Heart left ventricle (tissue), 16 donors: Measurements from ENCODE around the gene ELF4. TPM values are rescaled to one million over a fixed set of nuclear protein-coding genes. Genes with fewer than 3 reads are reported as not detected.
A peak's percentile ranks its signal among the peaks of the same experiment; 100 is the strongest.

Source experiments
- ATAC-seq, 4 donors: fragments of 200-7000 bp; cut with Tn5 transposase; one replicate each; pipeline ENCODE4 v1.9.1; 2020 to 2022; ENCODE audit warnings: moderate library complexity in 4 of 4, mild to moderate bottlenecking in 3 of 4, moderate number of reproducible peaks in 1 of 4
- DNase-seq, 5 donors: peaks; one replicate each; pipeline ENCODE4 v3.0.0-alpha.2; 2020
- H3K27ac ChIP-seq, 12 donors: fragments of 200-600 bp; sonication (generic) in 4 of 12; one replicate each; pipeline versions ENCODE4 v1.5.0 to v1.8.0; 2016 to 2022; ENCODE audit warnings: mild to moderate bottlenecking in 2 of 12
- H3K27me3 ChIP-seq, 9 donors: fragments of 200-600 bp; sonication (generic) in 2 of 9; one replicate each; pipeline versions ENCODE4 v1.5.1 to v1.8.0; 2016 to 2022; ENCODE audit warnings: mild to moderate bottlenecking in 3 of 9
- H3K36me3 ChIP-seq, 9 donors: fragments of 200-600 bp; sonication (generic) in 2 of 9; one replicate each; pipeline versions ENCODE4 v1.5.0 to v1.8.0; 2018 to 2022; ENCODE audit warnings: mild to moderate bottlenecking in 2 of 9
- H3K4me1 ChIP-seq, 12 donors: fragments of 200-600 bp; sonication (generic) in 4 of 12; one replicate each; pipeline versions ENCODE4 v1.5.0 to v1.8.0; 2016 to 2022; ENCODE audit warnings: mild to moderate bottlenecking in 3 of 12
- H3K4me3 ChIP-seq, 12 donors: fragments of 200-600 bp; sonication (generic) in 4 of 12; one replicate each; pipeline versions ENCODE4 v1.5.0 to v1.8.0; 2017 to 2022; ENCODE audit warnings: mild to moderate bottlenecking in 9 of 12, moderate library complexity in 4 of 12
- H3K9me3 ChIP-seq, 12 donors: fragments of 200-600 bp; sonication (generic) in 4 of 12; one replicate each; pipeline versions ENCODE4 v1.5.0 to v1.8.0; 2016 to 2022; ENCODE audit warnings: mild to moderate bottlenecking in 1 of 12
- POLR2A ChIP-seq, 2 donors: fragments of 450-650 bp; IDR thresholded peaks; one replicate each; pipeline ENCODE4 v1.6.1; 2017; ENCODE audit warnings: antibody characterized with exemption in 2 of 2, mild to moderate bottlenecking in 2 of 2, moderate library complexity in 2 of 2
- WGBS, 4 donors: extraction: QIAGEN DNeasy Blood & Tissue Kit in 2 of 4; methylation state at CpG; one replicate each; pipeline versions ENCODE4 v1.1.5 to v1.1.7; 2013 to 2018; 5-methylcytosine and 5-hydroxymethylcytosine counted together
- intact Hi-C, 10 donors: fragments of 100-400 bp; cut with DNase I; formaldehyde crosslinking; loops; one replicate each; pipeline versions ENCODE4 v1.11.1 to v1.14.2; 2022
- polyA plus RNA-seq, 2 donors: library from polyadenylated mRNA; stranded (reverse); fragments of 200-250 nt; gene quantifications; one replicate each; pipeline ENCODE4 v1.2.3, GENCODE V29; 2013
- total RNA-seq, 9 donors: library from RNA; depleted of rRNA in 2 of 9; stranded (reverse); fragments of >200 nt in 2 of 9; fragmentation: NEBNext Ultra II Directional in 3 of 9; extraction: Animal tissue kit (Norgen Biotek cat#: 25700) in 3 of 9; gene quantifications; one replicate each; pipeline versions ENCODE4 v1.1.0 to v1.2.4, GENCODE V29; 2016 to 2023
- TF ChIP-seq, protein P1 (sequence below), 12 donors: fragments of 200-600 bp; sonication (generic) in 4 of 12; IDR thresholded peaks; one replicate each; pipeline versions ENCODE4 v1.5.0 to v1.8.0; 2018 to 2022; ENCODE audit warnings: antibody characterized with exemption in 12 of 12, mild to moderate bottlenecking in 5 of 12
- donor health status: ischemic (EF 13 %, LVEDD 7.1; RV severe dilation, severe dysfunction).
- donor health status: healthy with polysubstance abuse.
- donor health status: DM: no; HTN: yes; CAD: no.
- donor health status: DM: no; HTN: no; CAD: no.
- donor health status: ischemic (EF 25% LVEDD 6.9; RV normal size, moderate dysfunction).
- donor health status: ischemic (EF 25% LVEDD 5.7; RV mildly dilated, moderate dysfunction).
- donor health status: healthy.
- donor health status: DM: yes; HTN: yes; CAD: no.
- donor health status: ischemic (EF 35%, LVEDD 5.7; RV mildly dilated, moderate dysfunction).
- donor health status: nonischemic (EF 11% LVEDD 7.7; RV severe dilation, severe dysfunction).
- donor health status: DM: yes; HTN: yes; CAD: no.
- donor health status: PGD.
- donor health status: ischemic (EF 29% LVEDD 5.4; RV normal size, mild dysfunction).
- donor health status: nonischemic (EF 23%, LVEDD 6.1; RV moderate dilation, normal function).

ELF4 gene
- total and polyA plus RNA-seq, 11 donors: 1.3 to 13.7 (median 3.2) TPM

- intact Hi-C loops: no loop called here
- ATAC-seq: peak in 1 of 4 donors; percentile 14
- Histone ChIP-seq H3K4me1 (peaks cover 0 to 12% (median 0%) of the 10 kb centered on the region in 12 donors), H3K27ac (no peak overlapping the region), H3K9me3 (no peaks in the 10 kb centered on the region), H3K27me3 (peaks cover 0 to 6% (median 0%) of the 10 kb centered on the region in 9 donors), H3K36me3 (no peaks in the 10 kb centered on the region), H3K4me3 (no peak overlapping the region)
- no peak for DNase-seq
- 66 to 88% (median 76%) methylated on average over 9 of the region's 9 CpGs for WGBS, 4 donors
- TF ChIP-seq, protein P1, sequence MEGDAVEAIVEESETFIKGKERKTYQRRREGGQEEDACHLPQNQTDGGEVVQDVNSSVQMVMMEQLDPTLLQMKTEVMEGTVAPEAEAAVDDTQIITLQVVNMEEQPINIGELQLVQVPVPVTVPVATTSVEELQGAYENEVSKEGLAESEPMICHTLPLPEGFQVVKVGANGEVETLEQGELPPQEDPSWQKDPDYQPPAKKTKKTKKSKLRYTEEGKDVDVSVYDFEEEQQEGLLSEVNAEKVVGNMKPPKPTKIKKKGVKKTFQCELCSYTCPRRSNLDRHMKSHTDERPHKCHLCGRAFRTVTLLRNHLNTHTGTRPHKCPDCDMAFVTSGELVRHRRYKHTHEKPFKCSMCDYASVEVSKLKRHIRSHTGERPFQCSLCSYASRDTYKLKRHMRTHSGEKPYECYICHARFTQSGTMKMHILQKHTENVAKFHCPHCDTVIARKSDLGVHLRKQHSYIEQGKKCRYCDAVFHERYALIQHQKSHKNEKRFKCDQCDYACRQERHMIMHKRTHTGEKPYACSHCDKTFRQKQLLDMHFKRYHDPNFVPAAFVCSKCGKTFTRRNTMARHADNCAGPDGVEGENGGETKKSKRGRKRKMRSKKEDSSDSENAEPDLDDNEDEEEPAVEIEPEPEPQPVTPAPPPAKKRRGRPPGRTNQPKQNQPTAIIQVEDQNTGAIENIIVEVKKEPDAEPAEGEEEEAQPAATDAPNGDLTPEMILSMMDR (IDR thresholded peaks at IDR 0.05): no peak
- TF ChIP-seq POLR2A (IDR thresholded peaks at IDR 0.05): no peak
Observed at GRCh38 chrX:130114141-130114588, 3.9 kb upstream of the ELF4 start.

- intact Hi-C loops: no loop called here
- Histone ChIP-seq H3K9me3 (no peaks in the 10 kb centered on the region), H3K27me3 (peaks cover 0 to 12% (median 0%) of the 10 kb centered on the region in 9 donors), H3K27ac (peak overlapping the region in 9 of 12 donors; percentile 23 to 93 (median 83)), H3K36me3 (no peaks in the 10 kb centered on the region), H3K4me3 (peak overlapping the region in 10 of 12 donors; percentile 22 to 87 (median 68)), H3K4me1 (peaks cover 0 to 21% (median 0%) of the 10 kb centered on the region in 12 donors)
- DNase-seq (no peak), ATAC-seq (peak in 1 of 4 donors; percentile 12)
- TF ChIP-seq, protein P1 (IDR thresholded peaks at IDR 0.05): no peak
- no peak for TF ChIP-seq POLR2A (IDR thresholded peaks at IDR 0.05)
- 42 to 68% (median 58%) methylated on average over 41 to 43 of the region's 43 CpGs for WGBS, 4 donors
Observed at GRCh38 chrX:130111220-130112154, 1.2 kb upstream of the ELF4 start.

DNA sequence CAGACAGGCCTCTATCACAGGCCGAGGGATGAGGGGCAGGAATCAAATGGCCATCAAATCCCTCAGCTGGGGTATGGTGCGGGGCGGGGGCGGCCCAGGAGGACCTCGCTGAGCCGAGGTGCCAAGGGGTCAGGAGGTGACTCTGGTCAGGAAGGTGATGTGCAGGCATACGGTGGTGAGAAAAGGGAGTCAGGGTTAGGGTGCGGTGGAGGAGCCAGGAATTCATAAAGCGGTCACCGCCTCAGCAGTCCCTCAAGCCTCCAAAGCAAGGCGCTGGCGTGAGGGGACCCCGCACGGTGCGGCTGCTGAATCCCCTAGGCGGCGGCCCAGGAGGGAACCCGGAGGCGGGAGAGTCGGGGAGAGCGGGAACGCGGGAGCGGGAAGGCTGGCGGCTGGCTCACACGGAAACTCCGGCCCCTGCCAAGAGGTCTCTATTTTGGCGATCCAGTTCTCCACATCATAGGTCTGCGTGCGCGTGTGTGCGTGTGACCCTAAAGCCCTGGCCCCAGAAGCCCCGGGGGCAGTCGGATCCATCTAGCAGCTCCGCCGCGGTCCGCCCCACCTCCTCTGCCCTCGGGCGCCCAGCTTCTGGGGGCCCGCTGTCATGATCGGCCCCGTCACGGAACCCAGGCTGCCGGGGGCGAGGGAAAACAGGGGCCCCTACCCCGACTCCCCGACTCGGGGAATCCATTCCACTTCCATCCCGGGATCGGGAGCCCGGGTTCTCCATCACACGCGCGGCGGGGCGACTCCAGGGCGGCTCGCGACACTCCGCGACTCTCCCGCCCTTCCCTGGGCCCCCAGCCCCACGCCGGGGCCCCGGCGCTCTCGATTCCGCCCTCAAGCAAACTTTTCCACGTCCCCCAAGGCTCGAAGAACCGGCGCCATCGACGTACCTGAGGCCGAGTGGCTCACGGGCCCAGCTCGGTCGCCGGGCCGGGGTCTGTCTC, 593 bp downstream of the ELF4 start:
- ATAC-seq: peak in 3 of 4 donors; percentile 11 to 23 (median 11)
- Histone ChIP-seq H3K36me3 (no peaks in the 10 kb centered on the region), H3K27ac (peak overlapping the region; percentile 78 to 93 (median 88)), H3K27me3 (peaks cover 0 to 12% (median 0%) of the 10 kb centered on the region in 9 donors), H3K9me3 (no peaks in the 10 kb centered on the region), H3K4me3 (peak overlapping the region; percentile 39 to 87 (median 67)), H3K4me1 (peaks cover 0 to 32% (median 3%) of the 10 kb centered on the region in 12 donors)
- TF ChIP-seq, protein P1 (IDR thresholded peaks at IDR 0.05): no peak
- TF ChIP-seq POLR2A (IDR thresholded peaks at IDR 0.05): no peak
- WGBS, 4 donors: 6 to 56% (median 28%) methylated on average over 55 to 81 of the region's 81 CpGs
- intact Hi-C loops: no loop called here
- DNase-seq: no peak
